PFSK-1 (cell line): Measurements from ENCODE around the gene ITIH5.

Experiments
- FOXP2 ChIP-seq: optimal IDR thresholded peaks from 2 replicates; pipeline ENCODE3; 2011; ENCODE audit warnings: borderline replicate concordance, control low read depth, inconsistent platforms; ENCODE audit not compliant: insufficient read depth; ENCODE audit errors: extremely low read length, extremely low read depth
- POLR2AphosphoS5 ChIP-seq: IDR thresholded peaks from 2 replicates; pipeline ENCODE4 v1.6.1; 2012; ENCODE audit warnings: low read depth, mild to moderate bottlenecking, control low read depth, low read length, moderate library complexity
- REST ChIP-seq, 2 experiments: IDR thresholded peaks; 2 replicates each; pipeline versions ENCODE4 v1.6.1 to v1.8.0; 2011 to 2012; ENCODE audit warnings: low read depth in 2 of 2, low read length in 2 of 2, control low read depth in 1 of 2, inconsistent platforms in 1 of 2, mild to moderate bottlenecking in 1 of 2, moderate library complexity in 1 of 2; ENCODE audit not compliant: insufficient read depth in 1 of 2
- SIN3A ChIP-seq: IDR thresholded peaks from 2 replicates; pipeline ENCODE4 v1.6.1; 2012; ENCODE audit warnings: mild to moderate bottlenecking, low read length, moderate library complexity, borderline replicate concordance; ENCODE audit not compliant: insufficient read depth
- TAF1 ChIP-seq: IDR thresholded peaks from 2 replicates; pipeline ENCODE4 v1.6.1; 2012; ENCODE audit warnings: low read length, control low read depth, borderline replicate concordance; ENCODE audit not compliant: insufficient read depth

Gene ITIH5

GRCh38 chr10:7601023-7601656, 65.6 kb downstream of the ITIH5 start:
- no peak for TF ChIP-seq POLR2AphosphoS5
- TF ChIP-seq FOXP2: no peak
- TF ChIP-seq SIN3A: no peak
- no peak for TF ChIP-seq REST (IDR thresholded peaks at IDR 0.05; ENCODE audit: insufficient read depth in 1 of 2, low read depth in 2 of 2, low read length in 2 of 2)
- no peak for TF ChIP-seq TAF1

GRCh38 chr10:7598771-7599170, 68.0 kb downstream of the ITIH5 start:
- TF ChIP-seq TAF1 (no peak), POLR2AphosphoS5 (no peak), FOXP2 (no peak), REST (IDR thresholded peaks at IDR 0.05; ENCODE audit: insufficient read depth in 1 of 2, low read depth in 2 of 2, low read length in 2 of 2) (no peak), SIN3A (no peak)

- no peak for TF ChIP-seq REST (IDR thresholded peaks at IDR 0.05; ENCODE audit: insufficient read depth in 1 of 2, low read depth in 2 of 2, low read length in 2 of 2)
- no peak for TF ChIP-seq TAF1
- TF ChIP-seq POLR2AphosphoS5: no peak
- no peak for TF ChIP-seq SIN3A
- TF ChIP-seq FOXP2: no peak
Measured at GRCh38 chr10:7596356-7596755, 70.4 kb downstream of the ITIH5 start.

- TF ChIP-seq POLR2AphosphoS5 (no peak), REST (IDR thresholded peaks at IDR 0.05; ENCODE audit: insufficient read depth in 1 of 2, low read depth in 2 of 2, low read length in 2 of 2) (no peak), FOXP2 (no peak), TAF1 (no peak), SIN3A (no peak)
Measured at GRCh38 chr10:7593905-7594304, 72.9 kb downstream of the ITIH5 start.

- no peak for TF ChIP-seq TAF1
Measured at GRCh38 chr10:7593063-7593462, 73.7 kb downstream of the ITIH5 start.

- TF ChIP-seq SIN3A (no peak), FOXP2 (no peak), TAF1 (no peak), REST (IDR thresholded peaks at IDR 0.05; ENCODE audit: insufficient read depth in 1 of 2, low read depth in 2 of 2, low read length in 2 of 2) (no peak), POLR2AphosphoS5 (no peak)
Measured at GRCh38 chr10:7592627-7593026, 74.1 kb downstream of the ITIH5 start.
